Panc1 (cell line): ENCODE data around the gene AIG1. TPM values are rescaled to one million over a fixed set of nuclear protein-coding genes. Genes with fewer than 3 reads are reported as not detected.

Experiments
- ATAC-seq: fragments of 200-7000 bp; cut with Tn5 transposase; 2 replicates; pipeline ENCODE4 v1.9.1; 2020; ENCODE audit warnings: mild to moderate bottlenecking, moderate library complexity
- BruUV-seq: library from RNA; stranded (reverse); fragments of 400-500 nt; replicated peaks from 2 replicates; lab custom pipeline; 2021; lab: Mats Ljungman, UMichigan
- CTCF ChIA-PET: fragments of 300-600 bp; sonication (Branson Sonifier 250); formaldehyde crosslinking; loops from one replicate; lab custom pipeline; 2022; ENCODE audit warnings: antibody characterized with exemption; lab: Charles Lee
- POLR2A ChIA-PET: fragments of 300-600 bp; sonication (Branson Sonifier 250); formaldehyde crosslinking; loops from one replicate; lab custom pipeline; 2022; ENCODE audit warnings: antibody characterized with exemption; lab: Charles Lee
- DNase-seq: peaks from one replicate; pipeline ENCODE4 v3.0.0-alpha.2; 2010; ENCODE audit warnings: low read depth, low spot score
- H3K27ac ChIP-seq: 2 replicates; pipeline ENCODE4 v1.5.1; 2011; ENCODE audit warnings: mild to moderate bottlenecking, low read length, inconsistent platforms
- H3K27me3 ChIP-seq: fragments of 200-500 bp; sonication (Bioruptor generic); 2 replicates; pipeline ENCODE4 v1.6.0; 2014; ENCODE audit warnings: low read length, inconsistent platforms; ENCODE audit not compliant: control insufficient read depth, insufficient read depth
- H3K36me3 ChIP-seq: fragments of 200-500 bp; sonication (Bioruptor generic); 2 replicates; pipeline ENCODE4 v1.5.1; 2014; ENCODE audit warnings: inconsistent platforms, mild to moderate bottlenecking, low read length, moderate library complexity; ENCODE audit not compliant: control insufficient read depth, insufficient read depth
- H3K4me1 ChIP-seq: 2 replicates; pipeline ENCODE4 v1.5.1; 2011; ENCODE audit warnings: inconsistent platforms, mild to moderate bottlenecking, low read length, moderate library complexity; ENCODE audit not compliant: control insufficient read depth, insufficient read depth
- H3K4me3 ChIP-seq, 2 experiments: 2 replicates each; pipeline ENCODE4 v1.5.1; 2011 to 2012; ENCODE audit warnings: low read depth in 2 of 2, low read length in 2 of 2, mild to moderate bottlenecking in 2 of 2, inconsistent platforms in 1 of 2, moderate library complexity in 1 of 2
- H3K9me3 ChIP-seq: fragments of 200-500 bp; sonication (Bioruptor generic); 2 replicates; pipeline ENCODE4 v1.5.1; 2014; ENCODE audit warnings: low read depth, mild to moderate bottlenecking, inconsistent platforms, low read length, moderate library complexity; ENCODE audit not compliant: control insufficient read depth, insufficient read depth
- POLR2AphosphoS5 ChIP-seq: IDR thresholded peaks from 2 replicates; pipeline ENCODE4 v1.6.1; 2012; ENCODE audit warnings: mild to moderate bottlenecking, low read depth, low read length, moderate library complexity
- SIN3A ChIP-seq: IDR thresholded peaks from 2 replicates; pipeline ENCODE4 v1.6.1; 2012; ENCODE audit warnings: low read depth, mild to moderate bottlenecking, low read length, moderate library complexity, borderline replicate concordance; ENCODE audit not compliant: insufficient read depth
- TCF7L2 ChIP-seq: IDR thresholded peaks from 2 replicates; pipeline ENCODE4 v1.6.1; 2011; ENCODE audit warnings: mild to moderate bottlenecking, low read depth, low read length, inconsistent platforms
- in situ Hi-C: cut with HindIII; loops from 2 replicates; pipeline ENCODE4 v1.10.0; 2016; ENCODE audit warnings: low sequenced_read_pairs, low pct_unique_long_range_greater_than_20kb
- intact Hi-C: fragments of 100-400 bp; cut with micrococcal nuclease; formaldehyde crosslinking; loops from one replicate; pipeline ENCODE4 v1.10.0; 2022; ENCODE audit not compliant: unreplicated experiment
- total RNA-seq: library from RNA; stranded (reverse); gene quantifications from one replicate; pipeline ENCODE4 v1.2.1, GENCODE V29; 2021; ENCODE audit not compliant: unreplicated experiment
- TF ChIP-seq, protein P1 (sequence below): fragments of 450-650 bp; IDR thresholded peaks from 2 replicates; pipeline ENCODE4 v1.5.1; 2017; ENCODE audit warnings: mild to moderate bottlenecking
- TF ChIP-seq, protein P2 (sequence below), 2 experiments: IDR thresholded peaks; 2 replicates each; pipeline ENCODE4 v1.6.1; 2011 to 2012; ENCODE audit warnings: low read depth in 2 of 2, control low read depth in 1 of 2, low read length in 1 of 2, mild to moderate bottlenecking in 1 of 2, moderate library complexity in 1 of 2; ENCODE audit not compliant: insufficient read depth in 1 of 2

The AIG1 gene
- total RNA-seq, 1 experiment from 2014 or later = 23.9 TPM

DNA sequence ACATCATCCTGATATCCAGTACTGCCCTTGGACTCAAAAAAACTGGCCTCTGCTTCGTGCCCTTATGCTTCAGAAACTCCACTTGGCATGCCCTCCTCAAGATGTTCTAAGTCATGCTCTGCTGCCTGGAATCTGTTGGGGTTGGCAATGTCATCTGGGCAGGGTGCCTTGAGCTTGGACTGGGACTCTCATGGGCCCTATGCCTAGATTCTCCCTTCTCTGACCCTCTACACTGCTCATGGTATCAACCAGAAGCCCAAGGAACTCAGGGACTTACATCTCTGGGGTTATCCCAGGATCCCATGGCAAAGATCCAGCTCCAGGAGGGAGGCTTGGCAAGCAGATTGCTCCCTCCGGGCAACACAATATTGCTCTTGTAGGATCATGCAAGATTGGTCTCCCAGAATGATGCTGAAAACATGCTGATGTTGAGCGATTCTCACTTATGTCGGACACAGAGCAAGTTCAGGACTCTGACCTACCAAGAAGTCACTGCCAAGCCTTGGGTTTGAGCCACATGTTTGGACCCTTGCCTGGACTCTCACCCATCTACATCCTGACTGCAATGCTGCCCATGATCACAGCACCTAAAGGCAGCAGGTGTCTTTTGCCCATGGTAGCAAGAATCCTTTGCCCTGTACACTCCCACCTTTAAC lies 301.0 kb downstream of the AIG1 start:
- CTCF ChIA-PET = no interaction called here
- H3K4me1 ChIP-seq = no peaks in the 10 kb centered on the region
- no peak overlapping the region for H3K4me3 ChIP-seq
- H3K9me3 ChIP-seq = no peaks in the 10 kb centered on the region
- POLR2A ChIA-PET = no interaction called here
- H3K36me3 ChIP-seq = no peaks in the 10 kb centered on the region
- no peak overlapping the region for H3K27ac ChIP-seq
- no TSS peak for BruUV-seq
- ATAC-seq (no peak), DNase-seq (no peak)
- TF ChIP-seq SIN3A (no peak), TCF7L2 (no peak), POLR2AphosphoS5 (no peak)
- TF ChIP-seq, protein P1, sequence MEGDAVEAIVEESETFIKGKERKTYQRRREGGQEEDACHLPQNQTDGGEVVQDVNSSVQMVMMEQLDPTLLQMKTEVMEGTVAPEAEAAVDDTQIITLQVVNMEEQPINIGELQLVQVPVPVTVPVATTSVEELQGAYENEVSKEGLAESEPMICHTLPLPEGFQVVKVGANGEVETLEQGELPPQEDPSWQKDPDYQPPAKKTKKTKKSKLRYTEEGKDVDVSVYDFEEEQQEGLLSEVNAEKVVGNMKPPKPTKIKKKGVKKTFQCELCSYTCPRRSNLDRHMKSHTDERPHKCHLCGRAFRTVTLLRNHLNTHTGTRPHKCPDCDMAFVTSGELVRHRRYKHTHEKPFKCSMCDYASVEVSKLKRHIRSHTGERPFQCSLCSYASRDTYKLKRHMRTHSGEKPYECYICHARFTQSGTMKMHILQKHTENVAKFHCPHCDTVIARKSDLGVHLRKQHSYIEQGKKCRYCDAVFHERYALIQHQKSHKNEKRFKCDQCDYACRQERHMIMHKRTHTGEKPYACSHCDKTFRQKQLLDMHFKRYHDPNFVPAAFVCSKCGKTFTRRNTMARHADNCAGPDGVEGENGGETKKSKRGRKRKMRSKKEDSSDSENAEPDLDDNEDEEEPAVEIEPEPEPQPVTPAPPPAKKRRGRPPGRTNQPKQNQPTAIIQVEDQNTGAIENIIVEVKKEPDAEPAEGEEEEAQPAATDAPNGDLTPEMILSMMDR = no peak
- TF ChIP-seq, protein P2, sequence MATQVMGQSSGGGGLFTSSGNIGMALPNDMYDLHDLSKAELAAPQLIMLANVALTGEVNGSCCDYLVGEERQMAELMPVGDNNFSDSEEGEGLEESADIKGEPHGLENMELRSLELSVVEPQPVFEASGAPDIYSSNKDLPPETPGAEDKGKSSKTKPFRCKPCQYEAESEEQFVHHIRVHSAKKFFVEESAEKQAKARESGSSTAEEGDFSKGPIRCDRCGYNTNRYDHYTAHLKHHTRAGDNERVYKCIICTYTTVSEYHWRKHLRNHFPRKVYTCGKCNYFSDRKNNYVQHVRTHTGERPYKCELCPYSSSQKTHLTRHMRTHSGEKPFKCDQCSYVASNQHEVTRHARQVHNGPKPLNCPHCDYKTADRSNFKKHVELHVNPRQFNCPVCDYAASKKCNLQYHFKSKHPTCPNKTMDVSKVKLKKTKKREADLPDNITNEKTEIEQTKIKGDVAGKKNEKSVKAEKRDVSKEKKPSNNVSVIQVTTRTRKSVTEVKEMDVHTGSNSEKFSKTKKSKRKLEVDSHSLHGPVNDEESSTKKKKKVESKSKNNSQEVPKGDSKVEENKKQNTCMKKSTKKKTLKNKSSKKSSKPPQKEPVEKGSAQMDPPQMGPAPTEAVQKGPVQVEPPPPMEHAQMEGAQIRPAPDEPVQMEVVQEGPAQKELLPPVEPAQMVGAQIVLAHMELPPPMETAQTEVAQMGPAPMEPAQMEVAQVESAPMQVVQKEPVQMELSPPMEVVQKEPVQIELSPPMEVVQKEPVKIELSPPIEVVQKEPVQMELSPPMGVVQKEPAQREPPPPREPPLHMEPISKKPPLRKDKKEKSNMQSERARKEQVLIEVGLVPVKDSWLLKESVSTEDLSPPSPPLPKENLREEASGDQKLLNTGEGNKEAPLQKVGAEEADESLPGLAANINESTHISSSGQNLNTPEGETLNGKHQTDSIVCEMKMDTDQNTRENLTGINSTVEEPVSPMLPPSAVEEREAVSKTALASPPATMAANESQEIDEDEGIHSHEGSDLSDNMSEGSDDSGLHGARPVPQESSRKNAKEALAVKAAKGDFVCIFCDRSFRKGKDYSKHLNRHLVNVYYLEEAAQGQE (IDR thresholded peaks at IDR 0.05; ENCODE audit: insufficient read depth in 1 of 2, low read depth in 2 of 2, low read length in 1 of 2) = no peak
- in situ Hi-C loops (no loop called here), intact Hi-C loops (no loop called here)
- H3K27me3 ChIP-seq = peaks cover 4% of the 10 kb centered on the region; the same call in 1 of the 2 replicates

DNA sequence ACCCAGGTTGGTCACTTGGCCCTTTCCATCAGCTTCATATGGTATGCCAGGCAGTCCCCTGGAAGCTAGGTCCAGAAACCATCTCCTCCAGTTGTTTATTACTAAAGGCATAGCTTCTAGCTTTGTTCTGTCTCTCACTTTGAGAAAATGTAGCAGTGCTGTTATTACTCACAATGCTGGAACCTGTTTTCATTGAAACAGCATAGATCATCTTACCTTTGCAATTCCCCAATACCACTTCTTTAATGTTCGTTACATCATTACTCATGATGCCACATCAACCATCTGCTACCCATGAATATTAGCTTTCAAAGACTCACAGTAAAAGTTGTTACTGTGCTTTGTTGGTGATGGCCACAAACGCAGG lies 301.5 kb downstream of the AIG1 start:
- intact Hi-C loops (no loop called here), in situ Hi-C loops (no loop called here)
- no peak for DNase-seq
- CTCF ChIA-PET = no interaction called here
- POLR2A ChIA-PET = no interaction called here
- no TSS peak for BruUV-seq
- Histone ChIP-seq H3K4me1 (no peaks in the 10 kb centered on the region), H3K36me3 (no peaks in the 10 kb centered on the region), H3K9me3 (no peaks in the 10 kb centered on the region), H3K27ac (no peak overlapping the region), H3K4me3 (no peak overlapping the region), H3K27me3 (peaks cover 4% of the 10 kb centered on the region; the same call in 1 of the 2 replicates)
- TF ChIP-seq SIN3A (no peak), POLR2AphosphoS5 (no peak), TCF7L2 (no peak)
- TF ChIP-seq, protein P2 (IDR thresholded peaks at IDR 0.05; ENCODE audit: insufficient read depth in 1 of 2, low read depth in 2 of 2, low read length in 1 of 2) = no peak
- TF ChIP-seq, protein P1 = no peak
- ATAC-seq = no peak
